Left cardiac atrium (tissue), 4 donors: ENCODE measurements around the gene TRIM17. TPM values are rescaled to one million over a fixed set of nuclear protein-coding genes. Genes with fewer than 3 reads are reported as not detected.

Experiments
- ATAC-seq, 2 donors: fragments of 200-7000 bp; cut with Tn5 transposase; one replicate each; pipeline ENCODE4 v1.9.1; 2020; ENCODE audit warnings: mild to moderate bottlenecking in 2 of 2, moderate library complexity in 2 of 2
- DNase-seq: peaks from one replicate; pipeline ENCODE4 v3.0.0-alpha.2; 2020
- intact Hi-C, 2 donors: fragments of 100-400 bp; cut with DNase I; formaldehyde crosslinking; loops; one replicate each; pipeline versions ENCODE4 v1.14.1 to v1.15.1; 2022 to 2023
- total RNA-seq, 2 donors: library from RNA; stranded (reverse); fragmentation: NEBNext Ultra II Directional; extraction: Animal tissue kit (Norgen Biotek cat#: 25700); gene quantifications; one replicate each; pipeline ENCODE4 v1.2.1, GENCODE V29; 2021
- donor health status: DM: no; HTN: yes; CAD: no.
- donor health status: DM: no; HTN: yes; CAD: no; lungs with severe emphysema.
- donor health status: DM: yes; HTN: yes; CAD: no.
- donor health status: Dilated cardiomyopathy.

TRIM17 gene
- total RNA-seq, 2 donors from 2014 or later = 0.42 to 0.88 TPM

- DNase-seq (peak; percentile 12), ATAC-seq (no peak)
- intact Hi-C loops = no loop called here
Measured at GRCh38 chr1:228365271-228366061, 51.2 kb downstream of the TRIM17 start.

- ATAC-seq (no peak), DNase-seq (peak; percentile 15)
- intact Hi-C loops = no loop called here
Measured at GRCh38 chr1:228364706-228365213, 51.9 kb downstream of the TRIM17 start.

GRCh38 chr1:228364068-228364705, 52.5 kb downstream of the TRIM17 start:
- intact Hi-C loops = no loop called here
- DNase-seq (peak; percentile 17), ATAC-seq (no peak)

- ATAC-seq = no peak
- intact Hi-C loops = no loop called here
- peak; percentile 13 for DNase-seq
Measured at GRCh38 chr1:228363686-228364067, 53.0 kb downstream of the TRIM17 start.

- no peak for DNase-seq
- ATAC-seq = no peak
- intact Hi-C loops = no loop called here
Measured at GRCh38 chr1:228362884-228363450, 53.7 kb downstream of the TRIM17 start.

GRCh38 chr1:228362141-228362883, 54.3 kb downstream of the TRIM17 start:
- intact Hi-C loops = no loop called here
- no peak for ATAC-seq
- no peak for DNase-seq

- intact Hi-C loops = no loop called here
- DNase-seq = peak; percentile 28
- ATAC-seq = peak in 1 of 2 donors; percentile 1
Measured at GRCh38 chr1:228361314-228362140, 55.1 kb downstream of the TRIM17 start.

GRCh38 chr1:228360533-228361313, 55.9 kb downstream of the TRIM17 start:
- ATAC-seq (peak; percentile 29 to 39), DNase-seq (peak; percentile 26)
- intact Hi-C loops = no loop called here

GRCh38 chr1:228359613-228360532, 56.8 kb downstream of the TRIM17 start:
- intact Hi-C loops = no loop called here
- DNase-seq = peak; percentile 19
- ATAC-seq = no peak

GRCh38 chr1:228358764-228359612, 57.7 kb downstream of the TRIM17 start:
- ATAC-seq (peak in 1 of 2 donors; percentile 26), DNase-seq (no peak)
- intact Hi-C loops = no loop called here

GRCh38 chr1:228358039-228358763, 58.5 kb downstream of the TRIM17 start:
- DNase-seq = no peak
- intact Hi-C loops = no loop called here
- peak in 1 of 2 donors; percentile 21 for ATAC-seq
